GM21423 (cell line): ENCODE results near the gene PTPRT.

ENCODE experiments used
- ATAC-seq: cut with Tn5 transposase; IDR thresholded peaks from one replicate; pipeline ENCODE4 v1.9.1; 2021; ENCODE audit warnings: mild to moderate bottlenecking, moderate library complexity; ENCODE audit not compliant: unreplicated experiment

The PTPRT gene

GRCh38 chr20:42646250-42646649 is 543.5 kb downstream of the PTPRT start:
- no peak for ATAC-seq

GRCh38 chr20:42641886-42642285 is 547.8 kb downstream of the PTPRT start:
- no peak for ATAC-seq

- no peak for ATAC-seq
These were observed 550.6 kb downstream of the PTPRT start for GRCh38 chr20:42639140-42639539.

GRCh38 chr20:42635699-42636411 is 553.9 kb downstream of the PTPRT start:
- ATAC-seq, result no peak

GRCh38 chr20:42634156-42634555 is 555.5 kb downstream of the PTPRT start:
- no peak for ATAC-seq

- ATAC-seq, result no peak
These were observed 561.0 kb downstream of the PTPRT start for GRCh38 chr20:42628683-42629082.

GRCh38 chr20:42613076-42613475 is 576.6 kb downstream of the PTPRT start:
- no peak for ATAC-seq

GRCh38 chr20:42611889-42612837 is 577.5 kb downstream of the PTPRT start:
- no peak for ATAC-seq

- no peak for ATAC-seq
These were observed 578.3 kb downstream of the PTPRT start for GRCh38 chr20:42611423-42611822.

- no peak for ATAC-seq
These were observed 579.6 kb downstream of the PTPRT start for GRCh38 chr20:42610070-42610469.

GRCh38 chr20:42609618-42610017 is 580.1 kb downstream of the PTPRT start:
- ATAC-seq, result no peak

GRCh38 chr20:42604998-42605956 is 584.4 kb downstream of the PTPRT start:
- ATAC-seq, result no peak

GRCh38 chr20:42603655-42604054 is 586.1 kb downstream of the PTPRT start:
- ATAC-seq, result no peak

GRCh38 chr20:42598581-42598980 is 591.1 kb downstream of the PTPRT start:
- ATAC-seq, result no peak

- ATAC-seq, result no peak
These were observed 594.1 kb downstream of the PTPRT start for GRCh38 chr20:42595625-42596024.

GRCh38 chr20:42594659-42595058 is 595.0 kb downstream of the PTPRT start:
- no peak for ATAC-seq

- ATAC-seq, result no peak
These were observed 595.7 kb downstream of the PTPRT start for GRCh38 chr20:42594011-42594410.

GRCh38 chr20:42589976-42590639 is 599.6 kb downstream of the PTPRT start:
- ATAC-seq, result no peak

GRCh38 chr20:42588847-42589246 is 600.9 kb downstream of the PTPRT start:
- no peak for ATAC-seq

GRCh38 chr20:42587427-42587826 is 602.3 kb downstream of the PTPRT start:
- no peak for ATAC-seq
